ENCODE results near the gene LGALS16.

Gene LGALS16, protein sequence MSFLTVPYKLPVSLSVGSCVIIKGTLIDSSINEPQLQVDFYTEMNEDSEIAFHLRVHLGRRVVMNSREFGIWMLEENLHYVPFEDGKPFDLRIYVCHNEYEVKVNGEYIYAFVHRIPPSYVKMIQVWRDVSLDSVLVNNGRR

GRCh38 chr19:39655613-39656012 is at the start of gene LGALS16:
TSS of gene LGALS16 (plus strand) at chr19:39655913. CDS start at chr19:39655962, 49 bp downstream.
- H3K27ac ChIP-seq (ENCODE audit: low read length): no peak within 1 kb of the TSS
- no peak within 1 kb of the TSS for H3K4me3 ChIP-seq (ENCODE audit: low read depth in 1 of 2, low read length in 2 of 2)
- no peaks in the 10 kb centered on the region for H4K20me1 ChIP-seq (ENCODE audit: insufficient read depth, low read length)
- DNase-seq (no peak), ATAC-seq (ENCODE audit: insufficient read depth, low read depth) (no peak)
- H2AFZ ChIP-seq (ENCODE audit: low read depth, low read length): no peak within 1 kb of the TSS
- H3K9ac ChIP-seq (ENCODE audit: low read depth, low read length): no peak within 1 kb of the TSS
- H3K4me2 ChIP-seq (ENCODE audit: insufficient read depth, low read length): no peak within 1 kb of the TSS
- no peaks in the 10 kb centered on the region for H3K79me2 ChIP-seq (ENCODE audit: insufficient read depth, low read length)
- no peaks in the 10 kb centered on the region for H3K36me3 ChIP-seq (ENCODE audit: insufficient read depth, low read length)
- no peak for TF ChIP-seq CTCF (IDR thresholded peaks at IDR 0.05; ENCODE audit: borderline replicate concordance, extremely low read depth, low read length, poor library complexity, severe bottlenecking)
- TF ChIP-seq EZH2 (IDR thresholded peaks at IDR 0.05; ENCODE audit: borderline replicate concordance, low read depth, low read length, severe bottlenecking): no peak
- no peaks in the 10 kb centered on the region for H3K4me1 ChIP-seq (ENCODE audit: insufficient read depth, low read length)
- H3K27me3 ChIP-seq (ENCODE audit: insufficient read depth, low read length, poor library complexity): no peaks in the 10 kb centered on the region
- H3K9me3 ChIP-seq (ENCODE audit: insufficient read depth, low read length, severe bottlenecking): no peaks in the 10 kb centered on the region

- H3K9me3 ChIP-seq (ENCODE audit: insufficient read depth, low read length, severe bottlenecking): no peaks in the 10 kb centered on the region
- no peak for TF ChIP-seq CTCF (IDR thresholded peaks at IDR 0.05; ENCODE audit: borderline replicate concordance, extremely low read depth, low read length, poor library complexity, severe bottlenecking)
- no peak for TF ChIP-seq EZH2 (IDR thresholded peaks at IDR 0.05; ENCODE audit: borderline replicate concordance, low read depth, low read length, severe bottlenecking)
Measured at GRCh38 chr19:39607021-39607420, 48.7 kb upstream of the LGALS16 start.

GRCh38 chr19:39607561-39607960 is 48.2 kb upstream of the LGALS16 start:
- Histone ChIP-seq H3K9ac (ENCODE audit: low read depth, low read length) (no peak overlapping the region), H3K27me3 (ENCODE audit: insufficient read depth, low read length, poor library complexity) (no peaks in the 10 kb centered on the region), H3K4me3 (ENCODE audit: low read depth in 1 of 2, low read length in 2 of 2) (no peak overlapping the region), H2AFZ (ENCODE audit: low read depth, low read length) (no peak overlapping the region), H4K20me1 (ENCODE audit: insufficient read depth, low read length) (no peaks in the 10 kb centered on the region), H3K9me3 (ENCODE audit: insufficient read depth, low read length, severe bottlenecking) (no peaks in the 10 kb centered on the region), H3K27ac (ENCODE audit: low read length) (no peak overlapping the region), H3K36me3 (ENCODE audit: insufficient read depth, low read length) (no peaks in the 10 kb centered on the region), H3K4me1 (ENCODE audit: insufficient read depth, low read length) (no peaks in the 10 kb centered on the region), H3K4me2 (ENCODE audit: insufficient read depth, low read length) (no peak overlapping the region), H3K79me2 (ENCODE audit: insufficient read depth, low read length) (no peaks in the 10 kb centered on the region)
- no peak for DNase-seq
- TF ChIP-seq CTCF (IDR thresholded peaks at IDR 0.05; ENCODE audit: borderline replicate concordance, extremely low read depth, low read length, poor library complexity, severe bottlenecking): no peak
- no peak for TF ChIP-seq EZH2 (IDR thresholded peaks at IDR 0.05; ENCODE audit: borderline replicate concordance, low read depth, low read length, severe bottlenecking)
- ATAC-seq (ENCODE audit: insufficient read depth, low read depth): no peak

More at GRCh38 chr19:39607021-39607420, 48.7 kb upstream of the LGALS16 start:
- no peak for DNase-seq
- no peaks in the 10 kb centered on the region for H4K20me1 ChIP-seq (ENCODE audit: insufficient read depth, low read length)
- no peaks in the 10 kb centered on the region for H3K4me1 ChIP-seq (ENCODE audit: insufficient read depth, low read length)
- no peak for ATAC-seq (ENCODE audit: insufficient read depth, low read depth)
- H3K4me2 ChIP-seq (ENCODE audit: insufficient read depth, low read length): no peak overlapping the region
- H3K36me3 ChIP-seq (ENCODE audit: insufficient read depth, low read length): no peaks in the 10 kb centered on the region
- no peak overlapping the region for H3K4me3 ChIP-seq (ENCODE audit: low read depth in 1 of 2, low read length in 2 of 2)
- no peak overlapping the region for H3K9ac ChIP-seq (ENCODE audit: low read depth, low read length)
- no peak overlapping the region for H2AFZ ChIP-seq (ENCODE audit: low read depth, low read length)
- no peaks in the 10 kb centered on the region for H3K27me3 ChIP-seq (ENCODE audit: insufficient read depth, low read length, poor library complexity)
- H3K79me2 ChIP-seq (ENCODE audit: insufficient read depth, low read length): no peaks in the 10 kb centered on the region
- H3K27ac ChIP-seq (ENCODE audit: low read length): no peak overlapping the region
